Measurements from ENCODE around the gene STK36. TPM values are rescaled to one million over a fixed set of nuclear protein-coding genes. Genes with fewer than 3 reads are reported as not detected.

STK36 gene
- total and polyA plus RNA-seq, 8 donors, result 8.3 to 54.0 (median 22.1) TPM

DNA sequence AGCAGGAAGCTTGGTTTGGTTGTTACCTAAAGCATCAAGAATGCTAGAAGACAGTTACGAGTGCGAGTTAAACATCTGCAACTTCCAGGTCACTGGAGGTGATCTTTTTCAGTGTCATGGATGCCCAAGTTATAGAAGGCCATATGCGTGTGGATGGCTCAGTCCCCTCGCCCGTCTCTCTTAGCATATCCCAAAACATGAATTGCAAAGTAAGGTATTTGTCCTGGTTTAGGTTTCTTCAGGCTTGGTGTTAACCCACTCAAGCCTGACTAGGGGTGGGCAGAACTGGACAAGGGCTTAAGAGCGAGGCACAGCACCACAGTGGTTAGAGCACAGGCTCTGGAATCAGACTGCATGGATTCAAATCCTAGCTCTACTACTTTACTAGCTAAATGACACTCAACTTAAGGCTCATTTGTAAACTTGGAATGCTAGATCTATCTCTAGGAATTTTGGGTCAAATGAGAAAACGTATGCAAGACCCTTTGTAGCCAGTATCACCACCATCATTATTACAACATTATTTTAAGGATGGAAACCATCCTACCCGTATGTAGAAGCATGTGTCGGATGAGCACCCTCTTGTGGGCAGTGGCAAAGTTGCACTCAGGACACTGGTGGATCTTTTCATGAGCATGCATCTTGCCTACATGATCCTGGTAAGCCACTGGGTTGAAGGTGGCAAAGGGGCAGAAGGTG, 23.6 kb upstream of the STK36 start:
- H3K4me1 ChIP-seq, result no peaks in the 10 kb centered on the region
- FAIRE-seq (no peak), ATAC-seq (peak in 3 of 4 donors; percentile 77 to 86 (median 79)), DNase-seq (peak in 2 of 6 donors; percentile 18 to 43)
- peaks cover 9 to 78% (median 20%) of the 10 kb centered on the region in 3 donors for H3K36me3 ChIP-seq
- 71 to 74% methylated on average over 9 of the region's 9 CpGs for WGBS, 2 donors
- no peak overlapping the region for H3K27ac ChIP-seq
- H3K9me3 ChIP-seq, result no peaks in the 10 kb centered on the region
- H3K27me3 ChIP-seq, result no peaks in the 10 kb centered on the region
- no peak overlapping the region for H3K4me3 ChIP-seq
- TF ChIP-seq, protein P1, sequence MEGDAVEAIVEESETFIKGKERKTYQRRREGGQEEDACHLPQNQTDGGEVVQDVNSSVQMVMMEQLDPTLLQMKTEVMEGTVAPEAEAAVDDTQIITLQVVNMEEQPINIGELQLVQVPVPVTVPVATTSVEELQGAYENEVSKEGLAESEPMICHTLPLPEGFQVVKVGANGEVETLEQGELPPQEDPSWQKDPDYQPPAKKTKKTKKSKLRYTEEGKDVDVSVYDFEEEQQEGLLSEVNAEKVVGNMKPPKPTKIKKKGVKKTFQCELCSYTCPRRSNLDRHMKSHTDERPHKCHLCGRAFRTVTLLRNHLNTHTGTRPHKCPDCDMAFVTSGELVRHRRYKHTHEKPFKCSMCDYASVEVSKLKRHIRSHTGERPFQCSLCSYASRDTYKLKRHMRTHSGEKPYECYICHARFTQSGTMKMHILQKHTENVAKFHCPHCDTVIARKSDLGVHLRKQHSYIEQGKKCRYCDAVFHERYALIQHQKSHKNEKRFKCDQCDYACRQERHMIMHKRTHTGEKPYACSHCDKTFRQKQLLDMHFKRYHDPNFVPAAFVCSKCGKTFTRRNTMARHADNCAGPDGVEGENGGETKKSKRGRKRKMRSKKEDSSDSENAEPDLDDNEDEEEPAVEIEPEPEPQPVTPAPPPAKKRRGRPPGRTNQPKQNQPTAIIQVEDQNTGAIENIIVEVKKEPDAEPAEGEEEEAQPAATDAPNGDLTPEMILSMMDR (IDR thresholded peaks at IDR 0.05), result peak; percentile 46 to 77 (median 66)
- intact Hi-C loops (cut with DNase I), result no loop called here

DNA sequence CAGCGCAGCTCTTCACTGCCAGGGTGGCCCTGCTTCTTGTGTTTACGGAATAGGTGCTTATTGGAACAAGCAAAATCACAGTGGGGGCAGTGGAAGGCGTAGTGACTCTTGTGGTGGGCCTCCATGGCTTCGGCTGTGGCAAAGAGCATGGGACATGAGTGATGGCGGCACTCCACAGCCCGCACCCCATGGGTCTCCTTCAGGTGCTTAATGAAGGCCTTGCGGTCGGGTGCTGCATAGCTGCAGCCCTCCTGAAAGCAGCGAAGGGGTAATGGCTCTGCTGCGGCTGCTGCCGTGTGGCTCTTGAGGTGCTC, 23.1 kb upstream of the STK36 start:
- ATAC-seq (no peak), DNase-seq (no peak), FAIRE-seq (no peak)
- WGBS, 2 donors, result 85 to 91% methylated on average over 11 of the region's 11 CpGs
- Histone ChIP-seq H3K4me3 (no peak overlapping the region), H3K9me3 (no peaks in the 10 kb centered on the region), H3K27ac (no peak overlapping the region), H3K36me3 (peaks cover 8 to 77% (median 20%) of the 10 kb centered on the region in 3 donors), H3K27me3 (no peaks in the 10 kb centered on the region), H3K4me1 (no peaks in the 10 kb centered on the region)
- TF ChIP-seq, protein P1 (IDR thresholded peaks at IDR 0.05), result peak in 1 of 4 donors; percentile 0
- intact Hi-C loops (cut with DNase I), result no loop called here

DNA sequence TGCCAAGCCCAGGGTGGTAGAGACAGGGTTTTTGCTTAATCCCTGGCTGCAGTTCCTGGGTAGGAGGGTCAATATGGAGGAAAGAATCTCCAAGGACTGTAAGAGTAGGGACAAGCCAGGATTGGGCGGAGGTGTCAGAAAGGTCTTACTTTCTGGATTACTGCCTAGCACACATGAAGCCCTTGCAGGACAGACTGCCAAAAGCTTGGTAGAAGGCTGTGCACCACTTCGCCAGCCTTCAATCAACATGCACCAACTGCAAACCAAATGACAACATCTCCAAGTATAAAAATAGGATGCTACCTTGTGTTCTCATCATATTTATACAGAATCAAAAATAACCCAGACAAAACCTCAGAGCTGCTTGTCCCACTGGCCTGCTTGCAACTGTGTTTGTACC, 16.1 kb upstream of the STK36 start:
- intact Hi-C loops (cut with DNase I), result loop anchor here in 1 of 3 donors (10.0 kb wide), 1 partner anchor 251 kb away; no protein-coding TSS in a partner anchor
- FAIRE-seq (no peak), DNase-seq (no peak), ATAC-seq (no peak)
- Histone ChIP-seq H3K27ac (no peak overlapping the region), H3K36me3 (peaks cover 0 to 41% (median 0%) of the 10 kb centered on the region in 3 donors), H3K4me3 (no peak overlapping the region), H3K27me3 (no peaks in the 10 kb centered on the region), H3K4me1 (peaks cover 0 to 15% (median 11%) of the 10 kb centered on the region in 3 donors), H3K9me3 (no peaks in the 10 kb centered on the region)
- 94 to 98% methylated on average over 2 of the region's 2 CpGs for WGBS, 2 donors
- TF ChIP-seq, protein P1 (IDR thresholded peaks at IDR 0.05), result no peak

DNA sequence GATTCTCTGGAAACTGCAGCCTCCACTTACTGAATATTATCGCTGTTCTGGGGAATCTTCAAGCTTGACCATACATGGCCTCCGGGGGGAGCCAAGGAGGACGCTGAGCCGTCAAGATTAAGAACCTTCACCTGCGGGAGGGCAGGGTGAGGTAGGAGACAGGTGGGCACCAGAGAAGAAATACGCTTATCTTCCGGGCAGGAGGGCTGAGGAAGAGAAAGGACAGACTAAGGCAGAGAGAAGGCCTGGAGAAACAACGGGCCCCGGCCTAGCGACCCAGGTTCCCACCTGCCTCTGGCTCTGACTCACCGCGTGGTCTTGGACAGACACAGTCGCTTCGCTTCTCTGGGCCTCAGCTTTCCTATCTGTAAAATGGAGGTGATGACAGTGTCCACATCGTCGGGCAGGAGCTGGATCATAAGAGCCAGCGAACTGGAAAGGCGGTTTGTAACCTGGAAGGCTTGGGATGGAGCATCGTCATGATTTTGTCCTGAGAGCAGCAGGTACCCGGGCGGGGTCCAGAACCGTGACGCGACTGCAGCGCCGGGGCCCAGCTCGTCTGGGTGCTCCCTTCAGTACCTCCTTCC, 13.1 kb upstream of the STK36 start:
- peaks cover 0 to 15% (median 11%) of the 10 kb centered on the region in 3 donors for H3K4me1 ChIP-seq
- no peaks in the 10 kb centered on the region for H3K9me3 ChIP-seq
- H3K36me3 ChIP-seq, result peaks cover 0 to 39% (median 10%) of the 10 kb centered on the region in 3 donors
- DNase-seq (peak in 1 of 6 donors; percentile 36), ATAC-seq (peak; percentile 29 to 59 (median 52)), FAIRE-seq (no peak)
- H3K27ac ChIP-seq, result peak overlapping the region in 3 of 4 donors; percentile 18 to 53 (median 48)
- 1 to 3% methylated on average over 26 to 27 of the region's 27 CpGs for WGBS, 2 donors
- no peaks in the 10 kb centered on the region for H3K27me3 ChIP-seq
- intact Hi-C loops (cut with DNase I), result loop anchor here in 1 of 3 donors (10.0 kb wide), 1 partner anchor 254 kb away; no protein-coding TSS in a partner anchor
- peak overlapping the region; percentile 75 to 95 (median 82) for H3K4me3 ChIP-seq
- TF ChIP-seq, protein P1 (IDR thresholded peaks at IDR 0.05), result no peak

Data from pancreas (tissue), 10 donors.